Vagina (tissue), 2 donors: ENCODE data around the gene PHF20.

Experiments
- POLR2A ChIP-seq, 2 donors: fragments of 450-650 bp; IDR thresholded peaks; one replicate each; pipeline ENCODE4 v1.6.1; 2017; ENCODE audit warnings: antibody characterized with exemption in 2 of 2, mild to moderate bottlenecking in 2 of 2, moderate library complexity in 2 of 2
- POLR2AphosphoS5 ChIP-seq, 2 donors: sonication (generic); formaldehyde crosslinking; IDR thresholded peaks; one replicate each; pipeline ENCODE4 v1.9.0; 2017; ENCODE audit warnings: antibody characterized with exemption in 2 of 2, mild to moderate bottlenecking in 2 of 2, low read depth in 1 of 2; ENCODE audit not compliant: insufficient read depth in 1 of 2
- TF ChIP-seq, protein P1 (sequence below), 3 experiments: fragments of 450-650 bp in 2 of 3; fragments of 200-600 bp in 1 of 3; sonication (generic) in 1 of 3; IDR thresholded peaks; one replicate each; pipeline ENCODE4 v1.5.1; 2017 to 2019; ENCODE audit warnings: antibody characterized with exemption in 3 of 3, mild to moderate bottlenecking in 2 of 3, moderate library complexity in 2 of 3

DNA sequence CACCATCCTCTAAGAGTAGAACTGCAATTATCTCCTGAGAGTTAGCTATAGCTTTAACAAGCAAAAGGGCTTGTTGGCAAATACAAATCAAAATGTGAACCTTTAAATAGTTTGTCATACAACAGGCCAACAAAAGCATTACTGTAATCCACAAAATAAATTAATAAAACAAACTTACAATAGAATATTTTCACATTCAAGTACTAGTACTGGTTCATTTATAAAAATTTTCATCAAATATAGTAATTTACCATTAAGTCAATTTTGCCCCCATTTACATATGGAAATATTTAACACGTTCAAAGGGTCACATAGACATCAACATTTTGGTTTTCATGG, 39.2 kb upstream of the PHF20 start:
- TF ChIP-seq, protein P1, sequence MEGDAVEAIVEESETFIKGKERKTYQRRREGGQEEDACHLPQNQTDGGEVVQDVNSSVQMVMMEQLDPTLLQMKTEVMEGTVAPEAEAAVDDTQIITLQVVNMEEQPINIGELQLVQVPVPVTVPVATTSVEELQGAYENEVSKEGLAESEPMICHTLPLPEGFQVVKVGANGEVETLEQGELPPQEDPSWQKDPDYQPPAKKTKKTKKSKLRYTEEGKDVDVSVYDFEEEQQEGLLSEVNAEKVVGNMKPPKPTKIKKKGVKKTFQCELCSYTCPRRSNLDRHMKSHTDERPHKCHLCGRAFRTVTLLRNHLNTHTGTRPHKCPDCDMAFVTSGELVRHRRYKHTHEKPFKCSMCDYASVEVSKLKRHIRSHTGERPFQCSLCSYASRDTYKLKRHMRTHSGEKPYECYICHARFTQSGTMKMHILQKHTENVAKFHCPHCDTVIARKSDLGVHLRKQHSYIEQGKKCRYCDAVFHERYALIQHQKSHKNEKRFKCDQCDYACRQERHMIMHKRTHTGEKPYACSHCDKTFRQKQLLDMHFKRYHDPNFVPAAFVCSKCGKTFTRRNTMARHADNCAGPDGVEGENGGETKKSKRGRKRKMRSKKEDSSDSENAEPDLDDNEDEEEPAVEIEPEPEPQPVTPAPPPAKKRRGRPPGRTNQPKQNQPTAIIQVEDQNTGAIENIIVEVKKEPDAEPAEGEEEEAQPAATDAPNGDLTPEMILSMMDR (IDR thresholded peaks at IDR 0.05) = no peak
- TF ChIP-seq POLR2AphosphoS5 (IDR thresholded peaks at IDR 0.05; ENCODE audit: insufficient read depth in 1 of 2, low read depth in 1 of 2) = no peak
- TF ChIP-seq POLR2A (IDR thresholded peaks at IDR 0.05) = no peak
